ENCODE data around the gene FAM20C.

Gene FAM20C

DNA sequence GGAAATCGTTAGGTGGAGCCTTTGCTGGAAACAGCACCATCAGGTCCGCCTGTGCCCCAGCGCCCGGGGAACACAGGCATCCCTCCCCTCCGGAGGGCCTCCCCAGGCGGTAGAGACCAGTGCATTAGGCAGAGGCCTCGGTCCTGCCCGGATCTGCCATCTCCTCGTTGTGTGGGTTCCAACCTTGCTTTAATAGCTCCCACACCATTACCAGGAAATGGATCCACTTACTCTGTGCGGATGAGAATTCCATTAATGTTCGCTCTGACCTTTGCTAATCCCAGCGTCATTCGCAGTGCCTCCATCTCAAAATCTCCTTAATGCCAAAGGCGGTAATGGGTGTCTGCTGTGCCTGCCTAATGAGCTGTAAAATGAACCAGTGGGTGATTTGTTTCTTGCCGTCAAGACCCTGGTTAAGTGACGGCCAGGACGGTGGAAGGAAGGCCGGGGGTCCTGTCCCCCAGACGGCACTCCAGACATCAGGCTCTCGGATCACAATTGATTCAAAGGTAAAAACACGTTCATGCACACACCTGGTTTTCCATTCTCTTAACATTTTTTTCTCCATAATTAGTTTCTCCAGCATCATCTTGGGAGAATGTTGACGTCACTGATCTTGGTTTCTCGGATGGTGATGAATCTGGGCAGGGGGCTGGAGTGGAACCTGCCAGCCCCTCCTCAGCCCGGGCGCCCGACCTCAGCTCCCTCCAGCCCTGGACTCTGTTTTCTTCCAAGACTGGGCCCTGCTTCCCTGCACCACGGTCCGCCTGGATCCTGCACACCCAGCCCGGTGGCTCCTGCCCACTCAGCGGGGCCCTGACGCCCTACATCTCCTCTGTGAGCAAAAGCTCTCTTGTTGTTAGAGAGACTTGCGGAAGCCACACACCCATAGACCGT, 22.8 kb upstream of the FAM20C start:
- TF ChIP-seq, protein P1, sequence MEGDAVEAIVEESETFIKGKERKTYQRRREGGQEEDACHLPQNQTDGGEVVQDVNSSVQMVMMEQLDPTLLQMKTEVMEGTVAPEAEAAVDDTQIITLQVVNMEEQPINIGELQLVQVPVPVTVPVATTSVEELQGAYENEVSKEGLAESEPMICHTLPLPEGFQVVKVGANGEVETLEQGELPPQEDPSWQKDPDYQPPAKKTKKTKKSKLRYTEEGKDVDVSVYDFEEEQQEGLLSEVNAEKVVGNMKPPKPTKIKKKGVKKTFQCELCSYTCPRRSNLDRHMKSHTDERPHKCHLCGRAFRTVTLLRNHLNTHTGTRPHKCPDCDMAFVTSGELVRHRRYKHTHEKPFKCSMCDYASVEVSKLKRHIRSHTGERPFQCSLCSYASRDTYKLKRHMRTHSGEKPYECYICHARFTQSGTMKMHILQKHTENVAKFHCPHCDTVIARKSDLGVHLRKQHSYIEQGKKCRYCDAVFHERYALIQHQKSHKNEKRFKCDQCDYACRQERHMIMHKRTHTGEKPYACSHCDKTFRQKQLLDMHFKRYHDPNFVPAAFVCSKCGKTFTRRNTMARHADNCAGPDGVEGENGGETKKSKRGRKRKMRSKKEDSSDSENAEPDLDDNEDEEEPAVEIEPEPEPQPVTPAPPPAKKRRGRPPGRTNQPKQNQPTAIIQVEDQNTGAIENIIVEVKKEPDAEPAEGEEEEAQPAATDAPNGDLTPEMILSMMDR (conservative IDR thresholded peaks at IDR 0.05; ENCODE audit: low read length) = no peak
- no peak overlapping the region for H3K4me3 ChIP-seq (ENCODE audit: low read length)
- DNase-seq (ENCODE audit: low read depth) = no peak

DNA sequence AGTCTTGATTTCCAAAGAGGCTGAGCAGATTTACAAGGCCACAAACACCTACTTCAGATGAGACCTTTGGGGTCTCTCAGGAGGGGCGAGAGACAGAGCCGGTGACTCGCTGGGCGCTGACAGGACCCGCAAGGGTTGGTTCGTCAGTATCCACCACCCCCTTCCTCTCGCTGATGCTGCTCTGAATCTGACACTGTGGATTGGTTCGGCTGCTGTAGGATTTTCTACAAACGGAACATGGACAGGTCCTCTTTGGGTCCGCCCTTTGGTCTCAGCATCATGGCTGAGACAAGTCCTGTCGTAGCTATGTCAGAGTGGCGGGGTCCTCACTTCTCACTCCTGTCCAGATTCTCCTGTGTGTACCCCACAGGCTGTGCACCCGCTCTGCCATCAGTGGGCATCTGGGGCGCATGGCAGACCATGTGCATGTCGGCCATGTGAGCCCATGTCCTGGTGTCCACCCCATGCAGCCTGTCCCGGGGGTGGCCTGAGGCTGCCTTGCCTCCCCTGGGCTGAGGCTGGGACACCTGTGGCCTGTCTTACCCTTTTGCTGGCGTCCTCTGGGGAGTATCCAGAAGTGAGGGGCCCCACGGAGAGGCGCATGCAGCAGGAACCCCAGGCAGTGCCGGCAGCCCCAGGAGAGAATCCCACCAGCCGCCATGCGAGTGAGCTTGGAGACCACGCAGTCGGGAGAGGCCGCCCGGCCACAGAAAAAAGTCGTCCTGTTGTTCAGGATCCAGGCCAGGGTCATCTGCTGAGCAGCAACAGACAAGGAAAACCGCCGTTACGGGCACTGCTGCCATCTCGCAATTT, 21.6 kb upstream of the FAM20C start:
- DNase-seq (ENCODE audit: low read depth) = no peak
- H3K4me3 ChIP-seq (ENCODE audit: low read length) = no peak overlapping the region
- TF ChIP-seq, protein P1 (conservative IDR thresholded peaks at IDR 0.05; ENCODE audit: low read length) = no peak

DNA sequence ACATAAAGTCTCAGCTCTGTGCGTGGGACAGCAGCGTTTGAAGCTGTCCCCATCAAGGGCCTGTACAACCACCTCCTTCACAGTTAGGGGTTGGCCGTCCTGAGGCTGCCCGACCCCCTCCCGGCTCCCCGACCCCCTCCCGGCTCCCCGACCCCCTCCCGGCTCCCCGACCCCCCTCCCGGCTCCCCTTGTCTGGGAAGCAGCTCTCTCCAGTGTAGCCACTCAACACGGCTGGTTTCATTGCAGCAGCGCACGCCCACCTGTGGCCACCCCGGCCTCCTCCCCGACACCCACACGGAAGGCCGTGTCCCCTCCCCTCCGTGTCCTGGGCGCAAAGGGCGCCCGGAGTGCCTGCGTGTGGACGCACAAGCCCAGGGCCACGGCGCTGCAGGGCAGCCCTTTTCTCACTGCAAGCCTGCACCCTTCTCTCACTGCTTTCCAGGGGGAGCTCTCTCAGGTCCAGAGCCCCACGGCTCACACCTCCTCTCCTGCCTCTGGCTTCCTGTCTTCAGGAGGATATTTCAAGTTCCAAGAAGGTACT, 20.9 kb upstream of the FAM20C start:
- DNase-seq (ENCODE audit: low read depth) = no peak
- H3K4me3 ChIP-seq (ENCODE audit: low read length) = no peak overlapping the region

DNA sequence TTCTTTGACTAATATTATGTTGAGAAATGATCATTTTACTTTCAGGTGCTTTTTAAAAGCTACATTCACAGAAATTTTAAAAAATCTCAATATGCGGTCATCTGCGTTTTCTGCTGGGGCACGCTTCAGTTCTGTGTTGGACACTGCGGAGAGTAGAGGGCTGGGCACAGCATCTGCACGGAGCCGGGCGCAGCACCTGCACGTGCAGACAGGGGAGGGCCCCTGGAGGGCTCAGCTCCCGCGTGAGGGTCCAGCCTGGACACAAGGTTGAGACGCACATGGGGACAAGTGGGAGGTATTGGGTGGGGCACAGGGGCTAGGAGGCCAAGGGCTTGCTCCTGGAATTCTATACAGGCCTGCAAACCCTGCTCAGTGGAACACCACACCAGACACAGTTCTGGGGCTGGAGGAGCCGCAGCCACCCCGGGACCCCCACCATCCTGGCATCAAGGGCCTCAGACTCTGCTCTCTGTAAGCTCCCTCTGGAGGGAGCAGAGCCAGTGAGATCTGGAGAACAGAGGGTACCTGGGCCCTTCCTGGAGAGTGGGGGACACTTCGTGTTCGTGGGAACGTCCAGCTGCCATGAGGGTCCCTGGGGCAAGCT, 20.4 kb upstream of the FAM20C start:
- no peak for DNase-seq (ENCODE audit: low read depth)

More for the DNA sequence above, 20.9 kb upstream of the FAM20C start:
- TF ChIP-seq, protein P1 (conservative IDR thresholded peaks at IDR 0.05; ENCODE audit: low read length) = no peak

DNA sequence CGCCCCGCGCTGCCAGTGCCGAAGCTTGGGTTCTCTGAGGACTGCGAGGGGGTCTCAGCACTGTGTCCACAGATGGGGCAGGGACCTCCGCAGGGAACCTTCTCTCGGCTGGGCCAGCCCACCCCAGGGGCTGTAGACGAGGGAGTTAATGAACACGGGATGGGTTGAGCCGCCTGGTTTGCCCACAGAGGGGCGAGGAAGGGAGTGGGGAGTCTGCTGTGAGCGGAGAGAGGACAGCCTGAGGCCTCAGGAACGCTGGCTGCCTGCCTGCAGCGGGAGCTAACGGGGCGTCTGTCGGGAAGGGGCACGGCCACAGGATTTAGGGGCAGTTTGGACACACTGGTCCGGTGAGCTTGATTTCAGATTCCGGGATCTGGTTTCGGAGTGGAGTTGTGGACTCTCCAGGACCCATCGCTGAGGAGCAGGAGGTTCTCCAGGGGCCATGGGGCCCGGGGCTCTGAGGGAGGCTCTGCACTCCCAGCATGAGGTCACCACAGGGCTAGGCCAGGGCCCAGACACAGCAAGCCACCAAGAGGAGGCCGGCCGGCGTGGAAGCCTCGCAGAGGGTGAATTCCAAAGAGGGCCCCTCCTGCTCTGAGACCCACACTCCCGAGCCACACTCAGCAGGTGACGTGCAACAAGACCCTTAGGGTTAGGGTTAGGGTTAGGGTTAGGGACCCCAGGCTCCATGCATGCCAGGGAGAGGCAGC, 19.0 kb upstream of the FAM20C start:
- TF ChIP-seq, protein P1 (conservative IDR thresholded peaks at IDR 0.05; ENCODE audit: low read length) = no peak
- no peak for DNase-seq (ENCODE audit: low read depth)
- no peak overlapping the region for H3K4me3 ChIP-seq (ENCODE audit: low read length)

More for the DNA sequence above, 20.4 kb upstream of the FAM20C start:
- no peak overlapping the region for H3K4me3 ChIP-seq (ENCODE audit: low read length)
- TF ChIP-seq, protein P1 (conservative IDR thresholded peaks at IDR 0.05; ENCODE audit: low read length) = no peak

DNA sequence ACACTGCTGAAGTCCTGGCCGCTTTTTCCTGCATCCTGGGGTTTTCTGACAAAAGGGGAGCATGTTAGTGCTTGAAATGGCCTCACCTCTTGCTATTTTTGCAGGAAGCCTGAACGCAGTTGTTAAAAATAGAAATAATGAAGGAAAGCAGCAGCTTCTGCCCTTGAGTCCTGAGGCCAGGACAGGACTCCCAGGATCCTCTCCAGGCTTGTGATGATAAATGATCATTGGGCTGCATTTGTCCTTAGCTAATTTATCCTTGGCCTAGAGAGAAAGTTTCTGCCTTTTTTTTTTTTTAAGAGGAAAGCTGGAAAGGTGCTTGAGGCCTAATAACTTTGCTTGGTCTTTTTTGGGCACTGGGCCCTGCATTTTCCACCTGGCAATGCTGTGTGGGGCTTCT, 17.7 kb upstream of the FAM20C start:
- no peak for DNase-seq (ENCODE audit: low read depth)
- no peak overlapping the region for H3K4me3 ChIP-seq (ENCODE audit: low read length)

More for the DNA sequence above, 17.7 kb upstream of the FAM20C start:
- TF ChIP-seq, protein P1 (conservative IDR thresholded peaks at IDR 0.05; ENCODE audit: low read length) = no peak
